Mucosa of gallbladder (tissue), 1 donor: Measurements from ENCODE around the gene GSK3B. TPM values are rescaled to one million over a fixed set of nuclear protein-coding genes. Genes with fewer than 3 reads are reported as not detected.

Source experiments
- DNase-seq: peaks from one replicate; pipeline ENCODE4 v3.0.0-alpha.2; 2020; ENCODE audit warnings: low spot score
- total RNA-seq: library from RNA; stranded (reverse); gene quantifications from one replicate; pipeline ENCODE4 v1.2.1, GENCODE V29; 2021
- donor health status: DM: no; HTN: no; CAD: no.

Gene GSK3B
- total RNA-seq, 1 donor from 2014 or later = 44.7 TPM

DNA sequence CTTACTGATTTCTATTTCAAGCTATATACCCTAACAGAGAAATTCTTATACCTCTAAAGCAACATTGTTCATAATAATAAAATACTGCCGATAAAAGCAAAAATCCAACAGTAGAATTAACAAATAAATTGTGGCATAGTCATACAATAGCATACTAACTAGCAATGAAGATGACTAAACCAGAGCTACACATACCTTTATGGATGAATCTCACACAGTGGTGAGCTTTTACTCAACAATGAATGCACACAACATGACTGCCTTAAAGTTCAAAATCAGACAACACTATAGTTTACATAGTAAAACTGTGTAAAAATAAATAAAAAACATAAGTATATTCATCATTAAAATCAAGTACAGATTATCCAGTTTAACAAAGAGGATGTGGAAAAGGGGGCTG is 213.3 kb downstream of the GSK3B start:
- DNase-seq = no peak

DNA sequence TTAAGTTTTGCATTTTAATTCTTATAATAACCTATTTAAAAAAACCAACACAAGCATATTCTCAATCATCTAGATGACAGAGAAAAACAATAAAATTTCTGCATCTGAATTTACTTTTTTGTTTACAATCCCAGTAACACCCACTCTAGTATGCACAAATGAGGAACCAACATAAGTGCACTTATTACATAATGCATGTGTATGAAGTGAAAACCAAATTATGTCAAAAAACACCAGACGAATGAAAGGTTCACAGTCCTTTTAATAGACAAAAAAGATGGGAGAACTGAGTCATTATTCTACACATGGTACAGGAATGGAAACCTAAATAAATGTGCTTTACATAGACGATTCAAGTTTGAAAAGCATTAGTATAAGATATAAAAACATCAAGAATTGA is 220.6 kb downstream of the GSK3B start:
- no peak for DNase-seq

GRCh38 chr3:119872773-119873172 is 221.5 kb downstream of the GSK3B start:
- no peak for DNase-seq

GRCh38 chr3:119871571-119871970 is 222.7 kb downstream of the GSK3B start:
- no peak for DNase-seq

DNA sequence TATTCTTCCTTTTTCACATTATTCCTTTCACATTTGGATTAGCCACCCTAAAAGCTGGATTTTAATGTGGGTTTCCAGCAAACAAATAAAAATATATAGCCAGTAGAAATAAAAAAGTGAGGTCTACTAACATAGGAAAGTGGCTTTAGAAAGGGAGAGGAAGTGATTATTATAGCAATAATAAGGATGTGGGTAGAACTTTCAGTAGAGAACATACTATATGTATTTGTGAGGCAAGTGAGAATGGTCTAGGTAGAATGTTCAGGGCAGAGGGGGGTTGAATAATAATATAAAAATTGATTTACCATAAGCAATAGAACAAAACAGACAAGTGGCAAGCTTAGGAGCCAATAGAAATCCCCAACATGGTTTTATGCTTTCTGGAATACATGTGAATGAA is 223.7 kb downstream of the GSK3B start:
- no peak for DNase-seq

DNA sequence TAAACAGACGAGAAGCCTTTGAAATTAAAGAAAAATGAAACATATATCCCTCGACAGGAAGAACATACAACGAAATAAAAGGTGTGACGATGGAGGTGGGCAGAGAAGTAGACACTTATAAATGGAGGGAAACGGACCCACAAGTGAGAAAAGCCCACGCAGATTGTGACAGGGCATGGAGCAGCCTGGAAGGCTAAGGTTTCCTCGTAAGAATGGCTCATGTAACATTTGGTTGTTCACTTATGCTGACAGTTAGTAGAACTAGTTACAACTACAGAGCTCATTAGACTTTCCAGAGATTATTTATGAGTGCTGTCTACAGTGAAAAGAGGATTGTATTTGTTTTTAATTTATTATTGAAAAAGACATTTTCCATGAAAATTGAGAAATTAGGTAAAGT is 229.8 kb downstream of the GSK3B start:
- no peak for DNase-seq

DNA sequence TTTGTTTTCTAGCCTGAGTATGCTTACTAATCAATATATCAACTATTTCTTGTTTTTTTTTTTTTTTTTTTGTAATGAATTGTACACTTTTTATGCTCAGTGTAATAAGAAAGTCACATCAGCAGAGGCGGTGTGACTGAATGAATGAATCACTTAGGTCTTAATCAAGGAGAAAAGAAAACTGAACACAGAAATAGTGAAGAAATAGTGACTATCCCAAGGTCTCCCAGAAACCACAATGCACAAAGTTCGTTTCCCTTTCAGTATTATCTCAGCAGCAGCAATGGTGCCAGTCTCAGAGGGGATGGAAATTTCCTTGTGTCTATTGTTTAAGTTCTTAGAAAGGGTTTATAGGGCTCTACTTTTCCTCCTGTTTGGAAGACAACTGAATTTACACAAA is 231.6 kb downstream of the GSK3B start:
- no peak for DNase-seq

GRCh38 chr3:119861681-119862080 is 232.6 kb downstream of the GSK3B start:
- no peak for DNase-seq

DNA sequence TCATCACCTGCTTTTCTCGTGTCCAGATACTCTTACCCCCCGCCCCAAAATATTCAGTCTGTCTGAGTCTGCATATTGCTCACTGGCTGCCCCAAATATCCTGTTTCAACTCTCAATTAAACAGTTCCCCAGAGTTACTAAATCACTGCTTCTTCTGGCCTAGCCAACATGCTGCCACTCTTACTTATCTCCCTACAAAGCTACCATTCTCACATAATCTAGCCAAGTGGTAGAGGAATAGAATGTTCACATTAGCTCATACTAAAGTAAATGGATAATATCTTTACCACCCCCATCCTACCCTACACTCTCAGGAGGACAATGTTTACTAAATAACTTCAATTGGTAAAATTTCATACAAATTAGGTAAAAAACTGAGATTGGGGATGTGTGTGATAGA is 234.5 kb downstream of the GSK3B start:
- DNase-seq = no peak

- no peak for DNase-seq
These were observed 235.3 kb downstream of the GSK3B start for GRCh38 chr3:119858957-119859356.

DNA sequence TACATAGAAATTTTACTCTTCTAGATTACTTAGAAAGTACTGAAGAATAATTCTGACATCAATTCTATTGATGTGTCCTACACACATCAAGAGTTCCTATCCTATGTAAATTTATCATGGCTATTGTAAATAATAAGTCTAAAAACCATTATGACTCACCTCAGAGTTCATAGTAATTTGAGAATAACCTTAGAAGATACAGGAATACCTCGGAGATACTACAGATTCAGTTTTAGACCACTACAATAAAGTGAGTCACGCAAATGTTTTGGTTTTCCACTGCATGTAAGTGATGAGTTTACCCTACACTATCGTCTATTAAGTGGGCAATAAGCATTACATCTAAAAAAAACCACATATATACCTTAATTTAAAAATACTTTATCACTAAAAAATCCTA is 237.6 kb downstream of the GSK3B start:
- DNase-seq = no peak

DNA sequence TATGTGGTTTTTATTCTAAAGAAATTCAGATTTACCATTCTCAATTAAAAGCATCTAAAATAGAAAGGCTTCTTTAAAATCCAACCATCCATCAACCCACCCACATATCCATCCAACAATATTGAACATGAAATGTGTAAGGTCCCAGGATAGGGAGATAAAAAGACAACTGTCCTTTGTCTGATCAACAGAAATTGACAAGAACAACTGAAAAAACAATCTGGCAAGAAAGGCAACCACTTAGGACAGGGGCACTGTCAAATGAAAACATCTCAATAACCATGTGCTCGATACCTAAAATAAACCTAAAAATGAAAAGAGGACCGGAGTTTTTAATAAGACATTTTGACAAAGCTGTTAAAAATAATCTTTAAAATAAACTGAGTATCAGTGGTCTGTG is 245.1 kb downstream of the GSK3B start:
- DNase-seq = no peak

DNA sequence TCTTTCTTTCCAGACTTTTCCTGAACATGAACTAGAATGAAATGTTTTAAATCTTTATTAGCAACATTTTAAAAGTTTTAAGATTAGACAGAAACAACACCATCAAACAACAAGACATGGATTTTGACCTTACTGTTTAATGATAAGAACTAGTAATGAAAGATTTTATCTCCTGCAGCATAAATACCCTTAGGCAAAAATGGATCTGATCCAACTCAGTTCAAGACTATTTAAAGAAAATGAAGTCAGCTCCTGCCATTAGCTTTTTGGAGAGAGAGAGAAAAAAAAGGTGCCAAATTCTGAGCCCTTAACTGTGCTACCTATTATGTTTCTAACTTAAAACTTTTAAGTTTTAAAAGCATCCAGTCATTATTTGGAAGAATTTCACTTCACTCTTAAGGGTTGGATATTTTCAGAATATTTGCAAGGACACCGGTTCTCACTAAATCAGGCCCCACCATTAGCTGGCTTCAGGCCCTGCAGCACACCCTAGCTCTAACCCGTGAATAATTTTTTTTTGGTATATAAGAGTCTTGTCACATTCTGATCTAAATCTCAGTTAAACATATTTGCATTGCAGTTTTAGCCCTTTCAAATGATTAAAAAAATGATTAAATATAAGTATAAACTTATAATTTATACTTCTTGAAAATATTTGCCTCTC is 252.3 kb downstream of the GSK3B start:
- DNase-seq = no peak

DNA sequence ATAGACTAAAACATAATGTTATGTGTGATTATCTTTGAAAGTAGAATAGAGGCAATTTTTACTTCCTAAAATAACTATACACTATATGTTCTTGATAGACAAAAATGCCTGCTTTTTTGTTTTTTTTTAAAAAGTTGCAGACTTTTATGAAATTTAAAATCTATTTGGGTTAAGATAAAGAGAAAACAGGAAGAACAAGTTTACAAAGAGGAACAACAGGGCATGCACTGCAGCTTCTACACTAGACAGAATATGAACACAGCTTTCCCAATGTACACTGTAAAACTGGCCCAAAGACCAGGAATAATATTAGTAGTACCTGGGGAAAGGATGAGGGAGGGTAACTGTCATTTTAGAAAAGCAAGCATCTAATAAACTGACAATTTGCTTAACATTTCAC is 258.7 kb downstream of the GSK3B start:
- no peak for DNase-seq

GRCh38 chr3:119834754-119835370 is 259.4 kb downstream of the GSK3B start:
- DNase-seq = no peak

DNA sequence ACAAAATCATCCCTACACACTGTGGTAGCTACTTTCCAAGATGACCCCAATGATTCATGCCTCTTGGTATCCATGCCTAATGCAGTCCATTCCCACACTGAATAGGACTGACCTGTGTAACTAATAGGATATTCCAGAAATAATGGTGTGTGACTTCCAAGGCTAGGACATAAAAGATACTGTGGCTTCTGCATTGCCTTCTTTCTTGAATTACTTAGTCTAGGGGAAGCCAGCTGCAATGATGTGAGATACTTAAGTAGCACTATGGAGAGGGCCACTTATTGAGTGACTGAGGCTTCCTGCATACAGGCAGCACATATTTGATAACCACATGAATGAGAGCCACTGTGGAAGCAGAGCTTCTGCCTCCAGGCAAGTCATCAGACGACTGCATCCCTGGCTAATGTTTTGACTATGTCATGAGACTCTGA is 262.3 kb downstream of the GSK3B start:
- no peak for DNase-seq

- DNase-seq = no peak
These were observed 263.2 kb downstream of the GSK3B start for GRCh38 chr3:119831022-119831421.

GRCh38 chr3:119829420-119829819 is 264.8 kb downstream of the GSK3B start:
- DNase-seq = no peak

- no peak for DNase-seq
These were observed 267.3 kb downstream of the GSK3B start for GRCh38 chr3:119826711-119827608.

- DNase-seq = no peak
These were observed 268.4 kb downstream of the GSK3B start for GRCh38 chr3:119825820-119826219.

GRCh38 chr3:119819806-119820205 is 274.4 kb downstream of the GSK3B start:
- no peak for DNase-seq

DNA sequence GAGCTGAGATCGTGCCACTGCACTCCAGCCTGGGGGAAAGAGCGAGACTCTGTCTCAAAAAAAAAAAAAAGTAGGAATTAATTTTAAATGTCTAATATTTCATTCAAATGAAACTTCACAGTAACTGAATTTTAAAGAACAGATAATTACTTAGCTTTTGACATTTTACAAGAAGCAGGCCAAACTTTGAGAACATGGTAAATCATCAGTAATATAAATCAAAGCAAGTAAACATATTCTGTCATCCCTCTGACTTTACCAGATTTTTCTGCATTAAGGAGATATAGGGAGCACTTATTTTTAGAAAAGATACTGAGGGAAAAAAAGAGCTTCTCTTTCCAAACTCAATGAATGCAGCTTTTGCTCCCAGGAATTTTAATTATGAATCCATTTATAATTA is 275.3 kb downstream of the GSK3B start:
- no peak for DNase-seq
